Activated B cell treated with CpG ODN at 0.5 μM for 24 hours (primary cell): ENCODE results near the gene ESPL1. TPM values are rescaled to one million over a fixed set of nuclear protein-coding genes. Genes with fewer than 3 reads are reported as not detected.

Source experiments
- ATAC-seq: fragments of 200-7000 bp; cut with Tn5 transposase; one replicate; pipeline ENCODE4 v1.10.0; 2021; ENCODE audit warnings: low read depth, mild to moderate bottlenecking, moderate library complexity
- CTCF ChIA-PET: fragments of 350-600 bp; sonication (Branson Sonifier 250); formaldehyde crosslinking; loops from one replicate; lab custom pipeline; 2021; ENCODE audit warnings: antibody characterized with exemption; lab: Charles Lee
- POLR2A ChIA-PET: fragments of 350-600 bp; sonication (Branson Sonifier 250); formaldehyde crosslinking; loops from one replicate; lab custom pipeline; 2021; ENCODE audit warnings: antibody characterized with exemption; lab: Charles Lee
- DNase-seq: peaks from one replicate; pipeline ENCODE4 v3.0.0; 2022
- H3K27ac Mint-ChIP-seq: one replicate; pipeline ENCODE4 v1.8.0; 2020; ENCODE audit warnings: mixed read lengths
- H3K27me3 Mint-ChIP-seq: one replicate; pipeline ENCODE4 v1.8.0; 2021; ENCODE audit warnings: mixed read lengths
- H3K36me3 Mint-ChIP-seq: one replicate; pipeline ENCODE4 v1.8.0; 2021; ENCODE audit warnings: low read depth, mixed read lengths
- H3K4me1 Mint-ChIP-seq: one replicate; pipeline ENCODE4 v1.8.0; 2021; ENCODE audit warnings: mixed read lengths
- H3K4me3 Mint-ChIP-seq: one replicate; pipeline ENCODE4 v1.8.0; 2020; ENCODE audit warnings: mild to moderate bottlenecking, mixed read lengths
- H3K9me3 Mint-ChIP-seq: one replicate; pipeline ENCODE4 v1.8.0; 2020; ENCODE audit warnings: mixed read lengths
- CTCF ChIP-seq: fragments of 200-600 bp; IDR thresholded peaks from one replicate; pipeline ENCODE4 v1.8.0; 2022; ENCODE audit warnings: antibody characterized with exemption, mild to moderate bottlenecking
- intact Hi-C: fragments of 100-400 bp; cut with micrococcal nuclease; formaldehyde crosslinking; loops from one replicate; pipeline ENCODE4 v1.15.1; 2024
- total RNA-seq: library from RNA; stranded (reverse); gene quantifications from 2 replicates; pipeline ENCODE4 v1.2.3, GENCODE V29; 2022

The ESPL1 gene
- total RNA-seq = 6.2 and 8.2 TPM in 2 replicates

- DNase-seq = peak; percentile 84
- H3K27me3 Mint-ChIP-seq = no peaks in the 10 kb centered on the region
- TF ChIP-seq CTCF = no peak
- H3K27ac Mint-ChIP-seq = peak within 1 kb of the TSS; percentile 91
- peaks cover 7% of the 10 kb centered on the region for H3K36me3 Mint-ChIP-seq
- ATAC-seq = peak; percentile 94
- H3K9me3 Mint-ChIP-seq = no peaks in the 10 kb centered on the region
- CTCF ChIA-PET = interaction anchor here (0.7 to 7.3 kb wide), 19 partner anchors 11 to 202 kb away, joined by 3 to 94 read pairs (median 5); partner anchors contain the start of genes AAAS, PFDN5 and ZNF740
- peak within 1 kb of the TSS; percentile 98 for H3K4me3 Mint-ChIP-seq
- intact Hi-C loops = loop anchor here (1.0 to 2.0 kb wide), 9 partner anchors 12 to 88 kb away; partner anchors contain the start of genes AAAS, CSAD, MYG1 and PFDN5
- POLR2A ChIA-PET = interaction anchor here (1.0 to 4.2 kb wide), 18 partner anchors 11 to 90 kb away, joined by 3 to 66 read pairs (median 6); partner anchors contain the start of genes AAAS, CSAD, MYG1 and PFDN5
- H3K4me1 Mint-ChIP-seq = peaks cover 21% of the 10 kb centered on the region
Observed at GRCh38 chr12:53267999-53268629, at the start of gene ESPL1. TSS of gene ESPL1 (plus strand) at chr12:53268299. CDS start at chr12:53268767, 468 bp downstream.

GRCh38 chr12:53218551-53219291 is 49.4 kb upstream of the ESPL1 start:
- intact Hi-C loops = loop anchor here (10.0 kb wide), 1 partner anchor 286 kb away; the partner anchor contains the start of genes NPFF and TARBP2
- H3K27me3 Mint-ChIP-seq = no peaks in the 10 kb centered on the region
- H3K36me3 Mint-ChIP-seq = peaks cover 16% of the 10 kb centered on the region
- peak overlapping the region; percentile 89 for H3K4me3 Mint-ChIP-seq
- TF ChIP-seq CTCF = no peak
- peaks cover 59% of the 10 kb centered on the region for H3K4me1 Mint-ChIP-seq
- no peaks in the 10 kb centered on the region for H3K9me3 Mint-ChIP-seq
- DNase-seq (no peak), ATAC-seq (no peak)
- ChIA-PET CTCF (interaction anchor here (1.0 to 14.7 kb wide), 4 partner anchors 10 to 127 kb away, joined by 3 to 298 read pairs (median 5); partner anchors contain the start of genes ESPL1 and PFDN5), POLR2A (interaction anchor here (0.9 to 3.8 kb wide), 15 partner anchors 10 to 140 kb away, joined by 3 to 66 read pairs (median 7); partner anchors contain the start of genes AAAS, CSAD, ESPL1 and ITGB7)
- H3K27ac Mint-ChIP-seq = peak overlapping the region; percentile 86

GRCh38 chr12:53219292-53219955 is 48.7 kb upstream of the ESPL1 start:
- H3K4me3 Mint-ChIP-seq = peak overlapping the region; percentile 89
- no peaks in the 10 kb centered on the region for H3K27me3 Mint-ChIP-seq
- ChIA-PET POLR2A (interaction anchor here (0.5 to 3.8 kb wide), 27 partner anchors 8 to 1824 kb away, joined by 3 to 66 read pairs (median 4); partner anchors contain the start of genes AAAS, CSAD, ESPL1 and ITGB7), CTCF (interaction anchor here (1.0 to 14.7 kb wide), 5 partner anchors 11 to 126 kb away, joined by 3 to 298 read pairs (median 5); partner anchors contain the start of genes AAAS, ESPL1 and PFDN5)
- ATAC-seq = no peak
- H3K9me3 Mint-ChIP-seq = no peaks in the 10 kb centered on the region
- peaks cover 11% of the 10 kb centered on the region for H3K36me3 Mint-ChIP-seq
- peak overlapping the region; percentile 86 for H3K27ac Mint-ChIP-seq
- no peak for TF ChIP-seq CTCF
- no peak for DNase-seq
- H3K4me1 Mint-ChIP-seq = peaks cover 55% of the 10 kb centered on the region
- intact Hi-C loops = loop anchor here (10.0 kb wide), 1 partner anchor 285 kb away; the partner anchor contains the start of genes NPFF and TARBP2

GRCh38 chr12:53219956-53220693 is 48.0 kb upstream of the ESPL1 start:
- ChIA-PET CTCF (interaction anchor here (0.8 to 14.7 kb wide), 6 partner anchors 8 to 125 kb away, joined by 3 to 298 read pairs (median 4); partner anchors contain the start of genes AAAS, ESPL1 and PFDN5), POLR2A (interaction anchor here (0.5 to 3.8 kb wide), 33 partner anchors 8 to 281 kb away, joined by 3 to 66 read pairs (median 4); partner anchors contain the start of genes AAAS, CSAD, ESPL1 and ITGB7)
- Mint-ChIP-seq H3K4me1 (peaks cover 53% of the 10 kb centered on the region), H3K27me3 (no peaks in the 10 kb centered on the region), H3K4me3 (peak overlapping the region; percentile 89), H3K36me3 (peaks cover 8% of the 10 kb centered on the region), H3K9me3 (no peaks in the 10 kb centered on the region), H3K27ac (peak overlapping the region; percentile 96)
- ATAC-seq (peak; percentile 43), DNase-seq (peak; percentile 57)
- no peak for TF ChIP-seq CTCF
- intact Hi-C loops = loop anchor here (1.0 to 10.0 kb wide), 3 partner anchors 11 to 285 kb away; partner anchors contain the start of genes NPFF and TARBP2
